Ishikawa (cell line): Measurements from ENCODE around the gene THSD7A.

Source experiments
- CEBPB ChIP-seq: IDR thresholded peaks from 2 replicates; pipeline ENCODE4 v1.6.1; 2012
- CREB1 ChIP-seq: IDR thresholded peaks from 2 replicates; pipeline ENCODE4 v1.6.1; 2012; ENCODE audit warnings: low read depth
- EGR1 ChIP-seq: IDR thresholded peaks from 2 replicates; pipeline ENCODE4 v1.6.1; 2012
- EP300 ChIP-seq: IDR thresholded peaks from 2 replicates; pipeline ENCODE4 v1.6.1; 2012; ENCODE audit warnings: borderline replicate concordance
- FOXM1 ChIP-seq: IDR thresholded peaks from 2 replicates; pipeline ENCODE4 v1.6.1; 2012; ENCODE audit warnings: low read depth, borderline replicate concordance
- NFIC ChIP-seq: IDR thresholded peaks from 2 replicates; pipeline ENCODE4 v1.6.1; 2012
- RAD21 ChIP-seq: IDR thresholded peaks from 2 replicates; pipeline ENCODE4 v1.6.1; 2012; ENCODE audit warnings: low read depth
- TAF1 ChIP-seq: IDR thresholded peaks from 2 replicates; pipeline ENCODE4 v1.6.1; 2012; ENCODE audit warnings: low read depth, mild to moderate bottlenecking
- TCF12 ChIP-seq: IDR thresholded peaks from 2 replicates; pipeline ENCODE4 v1.6.1; 2012; ENCODE audit warnings: low read depth
- TEAD4 ChIP-seq: IDR thresholded peaks from 2 replicates; pipeline ENCODE4 v1.6.1; 2012
- YY1 ChIP-seq: IDR thresholded peaks from 2 replicates; pipeline ENCODE4 v1.6.1; 2012; ENCODE audit warnings: low read depth
- ZBTB7A ChIP-seq: IDR thresholded peaks from 2 replicates; pipeline ENCODE4 v1.6.1; 2012; ENCODE audit warnings: low read depth
- TF ChIP-seq, protein P1 (sequence below): IDR thresholded peaks from 2 replicates; pipeline ENCODE4 v1.6.1; 2012; ENCODE audit warnings: low read depth, mild to moderate bottlenecking
- TF ChIP-seq, protein P2 (sequence below): IDR thresholded peaks from 2 replicates; pipeline ENCODE4 v1.6.1; 2012
- TF ChIP-seq, protein P3 (sequence below): IDR thresholded peaks from 2 replicates; pipeline ENCODE4 v1.6.1; 2012

Gene THSD7A

DNA sequence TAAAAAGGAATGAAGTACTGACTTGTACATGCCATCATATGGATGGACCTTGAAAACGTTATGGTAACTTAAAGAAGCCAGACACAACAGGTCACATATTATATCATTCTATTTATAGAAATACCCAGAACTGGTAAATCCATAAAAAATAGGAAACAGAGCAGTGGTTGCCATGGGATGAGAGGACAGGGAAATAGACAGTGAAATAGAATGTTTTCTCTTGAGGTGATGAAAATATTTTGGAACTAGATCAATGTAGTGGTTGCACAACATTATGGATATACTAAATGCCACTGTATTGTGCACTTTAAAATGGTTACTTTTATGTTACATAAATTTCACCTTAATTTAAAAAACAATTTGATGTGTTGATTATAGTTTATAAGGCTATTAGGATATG is 318.5 kb downstream of the THSD7A start:
- TF ChIP-seq TAF1 (no peak), TCF12 (no peak), CREB1 (no peak), TEAD4 (no peak), ZBTB7A (no peak), NFIC (no peak), YY1 (no peak), FOXM1 (no peak), RAD21 (no peak)
- TF ChIP-seq, protein P1, sequence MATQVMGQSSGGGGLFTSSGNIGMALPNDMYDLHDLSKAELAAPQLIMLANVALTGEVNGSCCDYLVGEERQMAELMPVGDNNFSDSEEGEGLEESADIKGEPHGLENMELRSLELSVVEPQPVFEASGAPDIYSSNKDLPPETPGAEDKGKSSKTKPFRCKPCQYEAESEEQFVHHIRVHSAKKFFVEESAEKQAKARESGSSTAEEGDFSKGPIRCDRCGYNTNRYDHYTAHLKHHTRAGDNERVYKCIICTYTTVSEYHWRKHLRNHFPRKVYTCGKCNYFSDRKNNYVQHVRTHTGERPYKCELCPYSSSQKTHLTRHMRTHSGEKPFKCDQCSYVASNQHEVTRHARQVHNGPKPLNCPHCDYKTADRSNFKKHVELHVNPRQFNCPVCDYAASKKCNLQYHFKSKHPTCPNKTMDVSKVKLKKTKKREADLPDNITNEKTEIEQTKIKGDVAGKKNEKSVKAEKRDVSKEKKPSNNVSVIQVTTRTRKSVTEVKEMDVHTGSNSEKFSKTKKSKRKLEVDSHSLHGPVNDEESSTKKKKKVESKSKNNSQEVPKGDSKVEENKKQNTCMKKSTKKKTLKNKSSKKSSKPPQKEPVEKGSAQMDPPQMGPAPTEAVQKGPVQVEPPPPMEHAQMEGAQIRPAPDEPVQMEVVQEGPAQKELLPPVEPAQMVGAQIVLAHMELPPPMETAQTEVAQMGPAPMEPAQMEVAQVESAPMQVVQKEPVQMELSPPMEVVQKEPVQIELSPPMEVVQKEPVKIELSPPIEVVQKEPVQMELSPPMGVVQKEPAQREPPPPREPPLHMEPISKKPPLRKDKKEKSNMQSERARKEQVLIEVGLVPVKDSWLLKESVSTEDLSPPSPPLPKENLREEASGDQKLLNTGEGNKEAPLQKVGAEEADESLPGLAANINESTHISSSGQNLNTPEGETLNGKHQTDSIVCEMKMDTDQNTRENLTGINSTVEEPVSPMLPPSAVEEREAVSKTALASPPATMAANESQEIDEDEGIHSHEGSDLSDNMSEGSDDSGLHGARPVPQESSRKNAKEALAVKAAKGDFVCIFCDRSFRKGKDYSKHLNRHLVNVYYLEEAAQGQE, result no peak
- TF ChIP-seq, protein P2, sequence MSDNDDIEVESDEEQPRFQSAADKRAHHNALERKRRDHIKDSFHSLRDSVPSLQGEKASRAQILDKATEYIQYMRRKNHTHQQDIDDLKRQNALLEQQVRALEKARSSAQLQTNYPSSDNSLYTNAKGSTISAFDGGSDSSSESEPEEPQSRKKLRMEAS, result no peak
- TF ChIP-seq, protein P3, sequence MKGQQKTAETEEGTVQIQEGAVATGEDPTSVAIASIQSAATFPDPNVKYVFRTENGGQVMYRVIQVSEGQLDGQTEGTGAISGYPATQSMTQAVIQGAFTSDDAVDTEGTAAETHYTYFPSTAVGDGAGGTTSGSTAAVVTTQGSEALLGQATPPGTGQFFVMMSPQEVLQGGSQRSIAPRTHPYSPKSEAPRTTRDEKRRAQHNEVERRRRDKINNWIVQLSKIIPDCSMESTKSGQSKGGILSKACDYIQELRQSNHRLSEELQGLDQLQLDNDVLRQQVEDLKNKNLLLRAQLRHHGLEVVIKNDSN, result no peak

DNA sequence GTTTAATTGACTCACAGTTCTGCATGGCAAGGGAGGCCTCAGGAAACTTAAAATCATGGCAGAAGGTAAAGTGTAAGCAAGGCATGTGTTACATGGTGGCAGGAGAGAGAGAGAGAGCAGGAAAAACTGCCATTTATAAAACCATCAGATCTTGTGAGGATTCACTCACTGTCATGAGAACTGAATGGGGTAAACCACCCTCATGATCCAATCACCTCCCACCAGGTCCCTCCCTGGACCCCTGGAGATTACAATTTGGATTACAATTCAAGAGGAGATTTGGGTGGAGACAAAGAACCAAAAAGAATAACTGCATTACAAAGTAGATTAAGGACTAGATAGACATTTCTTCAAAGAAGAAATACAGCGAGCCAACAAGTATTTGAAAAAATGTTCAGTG is 324.1 kb downstream of the THSD7A start:
- TF ChIP-seq TEAD4, result no peak
- TF ChIP-seq CEBPB, result no peak
- TF ChIP-seq EP300, result no peak
- no peak for TF ChIP-seq RAD21
- TF ChIP-seq TAF1, result no peak
- TF ChIP-seq, protein P2, result no peak
- TF ChIP-seq FOXM1, result no peak
- TF ChIP-seq, protein P3, result no peak
- TF ChIP-seq NFIC, result no peak
- TF ChIP-seq, protein P1, result no peak
- TF ChIP-seq YY1, result no peak
- TF ChIP-seq TCF12, result no peak
- TF ChIP-seq CREB1, result no peak
- TF ChIP-seq ZBTB7A, result no peak

DNA sequence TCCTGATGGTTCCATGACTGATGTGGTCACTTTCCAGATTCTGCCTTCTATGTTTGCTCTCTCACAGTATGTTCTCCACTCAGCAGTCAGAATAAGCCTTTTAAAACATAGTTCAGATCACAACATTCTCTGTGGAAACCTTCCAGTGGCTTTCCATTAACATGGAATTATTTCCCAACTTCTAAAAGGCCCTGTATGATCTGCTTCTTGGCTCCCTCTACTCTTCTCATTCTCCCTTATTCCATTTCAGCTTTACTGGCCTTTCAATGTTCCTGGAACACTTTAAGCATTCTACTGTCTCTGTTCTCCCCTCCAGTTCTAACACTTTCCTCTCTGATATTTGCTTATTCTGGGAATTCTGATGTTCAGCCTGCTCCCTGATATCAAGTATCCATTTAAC is 325.6 kb downstream of the THSD7A start:
- TF ChIP-seq, protein P2, result no peak
- TF ChIP-seq TEAD4 (no peak), EGR1 (no peak), CEBPB (no peak), TAF1 (no peak), YY1 (no peak), RAD21 (no peak), CREB1 (no peak), NFIC (no peak), FOXM1 (no peak), TCF12 (no peak), EP300 (no peak), ZBTB7A (no peak)
- TF ChIP-seq, protein P3, result no peak
- TF ChIP-seq, protein P1, result no peak

DNA sequence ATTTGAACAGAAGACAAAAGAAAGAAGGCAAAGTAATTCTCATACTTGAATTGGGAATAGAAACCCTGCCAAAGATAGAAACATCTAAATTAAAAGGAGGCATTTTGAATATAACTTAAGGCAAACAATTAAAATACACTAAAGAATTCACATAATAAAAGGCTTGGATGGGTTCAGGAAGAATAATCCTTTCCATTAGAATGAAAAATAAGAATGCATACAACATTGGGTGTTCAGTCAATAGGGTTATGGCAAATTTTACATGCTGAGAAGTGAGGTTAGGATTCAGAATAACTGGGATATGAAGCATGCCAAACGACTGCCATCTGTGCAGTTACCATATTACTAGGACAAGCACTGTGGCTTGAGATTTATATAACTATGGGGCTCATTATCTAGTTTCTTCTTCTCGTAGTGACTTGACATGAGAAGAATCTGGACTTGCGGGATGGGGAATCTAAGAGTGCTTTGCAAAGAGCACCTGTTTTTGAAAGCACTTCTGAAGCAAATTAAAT is 326.5 kb downstream of the THSD7A start:
- TF ChIP-seq YY1, result no peak
- TF ChIP-seq, protein P2, result no peak
- no peak for TF ChIP-seq ZBTB7A
- no peak for TF ChIP-seq EGR1
- TF ChIP-seq FOXM1, result no peak
- no peak for TF ChIP-seq NFIC
- TF ChIP-seq, protein P3, result no peak
- TF ChIP-seq RAD21, result no peak
- TF ChIP-seq TCF12, result no peak
- TF ChIP-seq CREB1, result no peak
- TF ChIP-seq, protein P1, result no peak
